Neural cell (in vitro differentiated cells): Measurements from ENCODE around the gene WDFY3. TPM values are rescaled to one million over a fixed set of nuclear protein-coding genes. Genes with fewer than 3 reads are reported as not detected.

Source experiments
- H2AFZ ChIP-seq: fragments of 200-600, 300-800 bp; sonication (generic), shearing (Covaris generic); 2 replicates; pipeline ENCODE4 v1.6.0; 2014; ENCODE audit warnings: low read depth, mild to moderate bottlenecking, antibody characterized with exemption, low read length, moderate library complexity
- H3F3A ChIP-seq: fragments of 200-600 bp; shearing (Covaris generic); 2 replicates; pipeline ENCODE4 v1.6.1; 2016; ENCODE audit warnings: mild to moderate bottlenecking, moderate library complexity, mixed read lengths, antibody characterized with exemption, low read length; ENCODE audit not compliant: insufficient read depth, poor library complexity, severe bottlenecking
- H3K27ac ChIP-seq: fragments of 200-600, 300-800 bp; sonication (generic), shearing (Covaris generic); 2 replicates; pipeline ENCODE4 v1.5.1; 2014; ENCODE audit warnings: mild to moderate bottlenecking, low read length, moderate library complexity
- H3K27me3 ChIP-seq: fragments of 300-800, 200-600 bp; sonication (generic), shearing (Covaris generic); 2 replicates; pipeline ENCODE4 v1.6.0; 2014; ENCODE audit warnings: mild to moderate bottlenecking, low read depth, low read length, moderate library complexity; ENCODE audit not compliant: insufficient read depth
- H3K36me3 ChIP-seq: fragments of 300-800, 200-600 bp; sonication (generic), shearing (Covaris generic); 2 replicates; pipeline ENCODE4 v1.5.1; 2014; ENCODE audit warnings: mild to moderate bottlenecking, antibody characterized with exemption, low read length, moderate library complexity; ENCODE audit not compliant: insufficient read depth
- H3K4me2 ChIP-seq: fragments of 300-800, 200-600 bp; sonication (generic), shearing (Covaris generic); 2 replicates; pipeline ENCODE4 v1.6.0; 2014; ENCODE audit warnings: mild to moderate bottlenecking, low read length
- H3K4me3 ChIP-seq: fragments of 300-800, 200-600 bp; sonication (generic), shearing (Covaris generic); 2 replicates; pipeline ENCODE4 v1.5.1; 2014; ENCODE audit warnings: mild to moderate bottlenecking, low read length, moderate library complexity
- H3K79me2 ChIP-seq: fragments of 200-600 bp; shearing (Covaris generic); replicated peaks from 2 replicates; pipeline ENCODE4 v1.6.0; 2014; ENCODE audit warnings: mild to moderate bottlenecking, low read length, moderate library complexity; ENCODE audit not compliant: insufficient read depth
- H3K9ac ChIP-seq: fragments of 300-800, 200-600 bp; sonication (generic), shearing (Covaris generic); 2 replicates; pipeline ENCODE4 v1.6.1; 2016; ENCODE audit warnings: mild to moderate bottlenecking, low read length, mixed read lengths
- H3K9me2 ChIP-seq: fragments of 200-600 bp; shearing (Covaris generic); 2 replicates; pipeline ENCODE4 v1.6.1; 2016; ENCODE audit warnings: mild to moderate bottlenecking, low read length, mixed read lengths; ENCODE audit not compliant: insufficient read depth
- H3K9me3 ChIP-seq: fragments of 200-600, 300-800 bp; sonication (generic), shearing (Covaris generic); 2 replicates; pipeline ENCODE4 v1.6.1; 2016; ENCODE audit warnings: mild to moderate bottlenecking, mixed run types, low read length, moderate library complexity, mixed read lengths
- H4K20me1 ChIP-seq: fragments of 200-600 bp; shearing (Covaris generic); 2 replicates; pipeline ENCODE4 v1.6.1; 2016; ENCODE audit warnings: mild to moderate bottlenecking, mixed run types; ENCODE audit not compliant: insufficient read depth
- EP300 ChIP-seq: fragments of 450-650 bp; conservative IDR thresholded peaks from 2 replicates; pipeline ENCODE4 v1.6.1; 2014; ENCODE audit warnings: antibody characterized with exemption, mild to moderate bottlenecking, moderate library complexity; ENCODE audit not compliant: poor library complexity, severe bottlenecking
- EZH2 ChIP-seq: fragments of 200-600, 300-800 bp; shearing (Covaris generic), sonication (generic); IDR thresholded peaks from 2 replicates; pipeline ENCODE4 v1.6.1; 2014; ENCODE audit warnings: antibody characterized with exemption, low read length, borderline replicate concordance, mild to moderate bottlenecking; ENCODE audit not compliant: insufficient read depth, poor library complexity, severe bottlenecking
- MXI1 ChIP-seq: fragments of 450-650 bp; conservative IDR thresholded peaks from 2 replicates; pipeline ENCODE4 v1.6.1; 2014; ENCODE audit warnings: antibody characterized with exemption, mild to moderate bottlenecking; ENCODE audit not compliant: poor library complexity, severe bottlenecking
- POLR2AphosphoS5 ChIP-seq: IDR thresholded peaks from 2 replicates; pipeline ENCODE4 v1.6.1; 2012
- RAD21 ChIP-seq: fragments of 450-650 bp; conservative IDR thresholded peaks from 2 replicates; pipeline ENCODE4 v1.6.1; 2014; ENCODE audit warnings: antibody characterized with exemption, mild to moderate bottlenecking, moderate library complexity
- REST ChIP-seq: IDR thresholded peaks from 2 replicates; pipeline ENCODE4 v1.6.1; 2012; ENCODE audit warnings: borderline replicate concordance
- SMC3 ChIP-seq: fragments of 450-650 bp; conservative IDR thresholded peaks from 2 replicates; pipeline ENCODE4 v1.6.1; 2014; ENCODE audit warnings: antibody characterized with exemption, mild to moderate bottlenecking, moderate library complexity; ENCODE audit not compliant: poor library complexity
- TAF1 ChIP-seq: IDR thresholded peaks from 2 replicates; pipeline ENCODE4 v1.6.1; 2012; ENCODE audit warnings: low read depth
- polyA plus RNA-seq: library from polyadenylated mRNA; depleted of rRNA; stranded (reverse); fragments of >200 nt; gene quantifications from 2 replicates; pipeline ENCODE4 v1.2.3, GENCODE V29; 2014
- TF ChIP-seq, protein P1 (sequence below): fragments of 450-650 bp; IDR thresholded peaks from 2 replicates; pipeline ENCODE4 v1.5.1; 2014; ENCODE audit warnings: antibody characterized with exemption, mild to moderate bottlenecking, moderate library complexity; ENCODE audit not compliant: poor library complexity, severe bottlenecking

WDFY3 gene
- polyA plus RNA-seq, 1 donor from 2014 or later: 39.8 TPM

DNA sequence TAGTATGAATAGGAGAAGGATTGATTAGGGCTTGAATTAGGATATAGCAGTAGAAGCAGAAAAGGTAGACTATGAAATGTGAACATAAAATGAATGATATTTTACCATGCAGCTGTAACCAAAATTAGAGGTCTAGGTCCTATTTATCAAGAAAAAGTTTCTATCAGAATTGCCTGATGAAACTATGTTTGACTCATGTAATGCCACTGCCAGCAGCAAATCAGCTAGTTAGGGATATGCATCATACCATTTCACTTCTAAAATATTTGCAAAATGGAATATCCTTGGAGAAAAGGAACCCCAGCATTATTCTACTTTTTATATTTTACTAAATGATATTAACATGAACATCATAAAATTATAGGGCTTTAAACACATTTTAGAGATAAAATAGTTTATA lies 188.4 kb downstream of the WDFY3 start:
- H3K4me2 ChIP-seq: no peak overlapping the region
- no peaks in the 10 kb centered on the region for H3K79me2 ChIP-seq
- H3K9me3 ChIP-seq: no peaks in the 10 kb centered on the region
- no peaks in the 10 kb centered on the region for H3F3A ChIP-seq
- TF ChIP-seq EZH2: no peak
- no peak for TF ChIP-seq SMC3
- TF ChIP-seq REST: no peak
- TF ChIP-seq MXI1: no peak
- H3K27ac ChIP-seq: no peak overlapping the region
- H3K4me3 ChIP-seq: no peak overlapping the region
- H3K27me3 ChIP-seq: no peaks in the 10 kb centered on the region
- H3K36me3 ChIP-seq: peaks cover 27% of the 10 kb centered on the region
- no peak overlapping the region for H2AFZ ChIP-seq
- H3K9me2 ChIP-seq: no peaks in the 10 kb centered on the region
- no peaks in the 10 kb centered on the region for H4K20me1 ChIP-seq
- H3K9ac ChIP-seq: no peak overlapping the region

DNA sequence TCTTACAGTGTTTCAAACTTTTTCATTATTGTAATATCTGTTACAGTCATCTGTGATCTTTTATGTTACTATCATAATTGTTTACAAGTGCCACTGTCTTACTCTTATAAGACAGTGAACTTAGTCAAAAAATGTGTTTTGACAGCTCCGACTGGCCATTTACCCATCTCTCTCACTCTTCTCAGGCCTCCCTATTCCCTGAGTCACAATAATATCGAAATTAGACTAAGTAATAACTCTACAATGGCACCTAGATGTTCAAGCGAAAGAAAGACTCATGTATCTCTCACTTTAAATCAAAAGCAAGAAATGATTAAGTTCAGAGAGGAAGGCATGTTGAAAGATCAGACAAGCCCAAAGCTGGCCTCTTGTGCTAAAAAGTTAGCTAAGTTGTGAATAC lies 199.3 kb downstream of the WDFY3 start:
- Histone ChIP-seq H3K9me3 (no peaks in the 10 kb centered on the region), H3K4me2 (no peak overlapping the region), H3K27ac (no peak overlapping the region)

More for the DNA sequence above, 199.3 kb downstream of the WDFY3 start:
- Histone ChIP-seq H3K4me3 (no peak overlapping the region), H3K9me2 (no peaks in the 10 kb centered on the region), H3K27me3 (no peaks in the 10 kb centered on the region), H3K36me3 (no peaks in the 10 kb centered on the region), H3K79me2 (no peaks in the 10 kb centered on the region), H3F3A (no peaks in the 10 kb centered on the region), H2AFZ (no peak overlapping the region), H4K20me1 (no peaks in the 10 kb centered on the region), H3K9ac (no peak overlapping the region)
- no peak for TF ChIP-seq TAF1
- no peak for TF ChIP-seq EP300
- no peak for TF ChIP-seq RAD21
- TF ChIP-seq, protein P1, sequence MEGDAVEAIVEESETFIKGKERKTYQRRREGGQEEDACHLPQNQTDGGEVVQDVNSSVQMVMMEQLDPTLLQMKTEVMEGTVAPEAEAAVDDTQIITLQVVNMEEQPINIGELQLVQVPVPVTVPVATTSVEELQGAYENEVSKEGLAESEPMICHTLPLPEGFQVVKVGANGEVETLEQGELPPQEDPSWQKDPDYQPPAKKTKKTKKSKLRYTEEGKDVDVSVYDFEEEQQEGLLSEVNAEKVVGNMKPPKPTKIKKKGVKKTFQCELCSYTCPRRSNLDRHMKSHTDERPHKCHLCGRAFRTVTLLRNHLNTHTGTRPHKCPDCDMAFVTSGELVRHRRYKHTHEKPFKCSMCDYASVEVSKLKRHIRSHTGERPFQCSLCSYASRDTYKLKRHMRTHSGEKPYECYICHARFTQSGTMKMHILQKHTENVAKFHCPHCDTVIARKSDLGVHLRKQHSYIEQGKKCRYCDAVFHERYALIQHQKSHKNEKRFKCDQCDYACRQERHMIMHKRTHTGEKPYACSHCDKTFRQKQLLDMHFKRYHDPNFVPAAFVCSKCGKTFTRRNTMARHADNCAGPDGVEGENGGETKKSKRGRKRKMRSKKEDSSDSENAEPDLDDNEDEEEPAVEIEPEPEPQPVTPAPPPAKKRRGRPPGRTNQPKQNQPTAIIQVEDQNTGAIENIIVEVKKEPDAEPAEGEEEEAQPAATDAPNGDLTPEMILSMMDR: no peak
- TF ChIP-seq POLR2AphosphoS5: no peak
